Measurements from ENCODE around the gene TTC24. TPM values are rescaled to one million over a fixed set of nuclear protein-coding genes. Genes with fewer than 3 reads are reported as not detected.

The TTC24 gene
- not detected for total RNA-seq

- H3K27ac ChIP-seq = no peak within 1 kb of the TSS
- H3K4me1 ChIP-seq = no peaks in the 10 kb centered on the region
- DNase-seq (ENCODE audit: low spot score in 2 of 2) = no peak
- no peaks in the 10 kb centered on the region for H3K36me3 ChIP-seq
- no peaks in the 10 kb centered on the region for H3K27me3 ChIP-seq
- no peak within 1 kb of the TSS for H3K4me3 ChIP-seq
- intact Hi-C loops (cut with DNase I; ENCODE audit: low total_unique reads) = no loop called here
- TF ChIP-seq POLR2A (IDR thresholded peaks at IDR 0.05) = no peak
- TF ChIP-seq, protein P1, sequence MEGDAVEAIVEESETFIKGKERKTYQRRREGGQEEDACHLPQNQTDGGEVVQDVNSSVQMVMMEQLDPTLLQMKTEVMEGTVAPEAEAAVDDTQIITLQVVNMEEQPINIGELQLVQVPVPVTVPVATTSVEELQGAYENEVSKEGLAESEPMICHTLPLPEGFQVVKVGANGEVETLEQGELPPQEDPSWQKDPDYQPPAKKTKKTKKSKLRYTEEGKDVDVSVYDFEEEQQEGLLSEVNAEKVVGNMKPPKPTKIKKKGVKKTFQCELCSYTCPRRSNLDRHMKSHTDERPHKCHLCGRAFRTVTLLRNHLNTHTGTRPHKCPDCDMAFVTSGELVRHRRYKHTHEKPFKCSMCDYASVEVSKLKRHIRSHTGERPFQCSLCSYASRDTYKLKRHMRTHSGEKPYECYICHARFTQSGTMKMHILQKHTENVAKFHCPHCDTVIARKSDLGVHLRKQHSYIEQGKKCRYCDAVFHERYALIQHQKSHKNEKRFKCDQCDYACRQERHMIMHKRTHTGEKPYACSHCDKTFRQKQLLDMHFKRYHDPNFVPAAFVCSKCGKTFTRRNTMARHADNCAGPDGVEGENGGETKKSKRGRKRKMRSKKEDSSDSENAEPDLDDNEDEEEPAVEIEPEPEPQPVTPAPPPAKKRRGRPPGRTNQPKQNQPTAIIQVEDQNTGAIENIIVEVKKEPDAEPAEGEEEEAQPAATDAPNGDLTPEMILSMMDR (IDR thresholded peaks at IDR 0.05) = no peak
- no peaks in the 10 kb centered on the region for H3K9me3 ChIP-seq
These were observed at the start of gene TTC24 for GRCh38 chr1:156579472-156579871. Gene TTC24 (plus strand): TSS chr1:156579723. CDS start chr1:156581365, 1,642 bp downstream.

DNA sequence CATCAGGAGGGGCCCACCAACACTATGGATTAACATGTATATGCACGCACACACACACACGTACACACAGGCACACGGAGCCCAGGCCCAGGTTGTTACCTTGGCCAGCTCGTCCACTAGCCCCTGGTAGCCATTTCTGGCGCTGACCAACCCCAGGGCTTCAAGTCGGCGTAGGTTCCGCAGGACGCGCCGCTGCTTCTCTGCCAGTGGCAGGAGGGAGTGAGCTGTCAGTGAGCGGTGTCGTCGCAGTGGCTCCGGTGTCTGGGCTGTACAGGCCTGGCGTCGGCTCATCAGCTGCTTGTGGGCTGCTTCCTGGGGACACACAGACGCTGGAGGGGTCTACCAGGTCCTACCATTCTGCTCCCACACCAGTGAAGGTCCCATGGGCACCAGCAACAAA lies 49.5 kb upstream of the TTC24 start:
- no peaks in the 10 kb centered on the region for H3K36me3 ChIP-seq
- TF ChIP-seq POLR2A (IDR thresholded peaks at IDR 0.05) = no peak
- TF ChIP-seq, protein P1 (IDR thresholded peaks at IDR 0.05) = no peak
- TF ChIP-seq POLR2AphosphoS5 (IDR thresholded peaks at IDR 0.05) = no peak
- no peaks in the 10 kb centered on the region for H3K27me3 ChIP-seq
- intact Hi-C loops (cut with DNase I; ENCODE audit: low total_unique reads) = no loop called here
- no peak overlapping the region for H3K27ac ChIP-seq
- H3K4me1 ChIP-seq = no peaks in the 10 kb centered on the region
- H3K9me3 ChIP-seq = no peaks in the 10 kb centered on the region
- H3K4me3 ChIP-seq = no peak overlapping the region
- no peak for DNase-seq (ENCODE audit: low spot score in 2 of 2)

- no peak overlapping the region for H3K27ac ChIP-seq
- H3K36me3 ChIP-seq = no peaks in the 10 kb centered on the region
- no peaks in the 10 kb centered on the region for H3K9me3 ChIP-seq
- TF ChIP-seq, protein P1 (IDR thresholded peaks at IDR 0.05) = no peak
- no peak for TF ChIP-seq POLR2A (IDR thresholded peaks at IDR 0.05)
- no peak for TF ChIP-seq POLR2AphosphoS5 (IDR thresholded peaks at IDR 0.05)
- H3K4me1 ChIP-seq = no peaks in the 10 kb centered on the region
- H3K4me3 ChIP-seq = no peak overlapping the region
- no peak for DNase-seq (ENCODE audit: low spot score in 2 of 2)
- no peaks in the 10 kb centered on the region for H3K27me3 ChIP-seq
- intact Hi-C loops (cut with DNase I; ENCODE audit: low total_unique reads) = no loop called here
These were observed 47.1 kb upstream of the TTC24 start for GRCh38 chr1:156532374-156532773.

DNA sequence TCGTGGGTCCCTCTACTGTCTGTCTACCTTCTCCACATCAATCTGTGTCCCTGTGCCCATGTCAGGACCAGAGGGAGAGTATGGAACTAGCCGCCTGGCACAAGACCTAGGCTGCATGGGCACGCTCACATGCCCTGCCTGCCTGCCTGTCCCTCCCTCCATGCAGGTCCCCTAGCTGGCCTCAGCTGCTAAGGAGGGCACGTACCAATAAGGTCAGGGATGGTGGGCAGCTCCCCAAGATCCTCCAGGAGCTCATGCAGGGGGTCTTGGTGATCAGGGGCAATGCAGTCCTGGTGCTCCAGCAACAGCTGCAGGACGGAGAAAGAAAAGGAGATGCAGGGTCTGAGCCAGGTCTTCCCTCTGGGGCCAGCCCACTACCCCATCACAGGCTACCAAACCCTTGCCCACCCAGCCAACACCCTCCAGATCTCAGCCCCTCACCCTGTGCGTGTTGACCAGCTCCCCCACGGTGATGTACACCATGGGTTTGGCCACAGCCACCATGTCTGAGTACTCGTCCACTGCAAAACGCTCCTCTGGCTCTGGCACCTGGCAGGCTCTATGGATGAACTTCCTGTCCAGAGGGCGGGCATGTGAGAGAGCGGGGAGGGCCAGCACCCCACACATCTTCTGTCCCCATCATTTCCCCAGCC lies 45.8 kb upstream of the TTC24 start:
- intact Hi-C loops (cut with DNase I; ENCODE audit: low total_unique reads) = no loop called here
- H3K27ac ChIP-seq = no peak overlapping the region
- H3K4me1 ChIP-seq = no peaks in the 10 kb centered on the region
- TF ChIP-seq, protein P1 (IDR thresholded peaks at IDR 0.05) = no peak
- TF ChIP-seq POLR2A (IDR thresholded peaks at IDR 0.05) (no peak), POLR2AphosphoS5 (IDR thresholded peaks at IDR 0.05) (no peak)
- no peaks in the 10 kb centered on the region for H3K36me3 ChIP-seq
- H3K27me3 ChIP-seq = no peaks in the 10 kb centered on the region
- H3K9me3 ChIP-seq = no peaks in the 10 kb centered on the region
- no peak for DNase-seq (ENCODE audit: low spot score in 2 of 2)
- H3K4me3 ChIP-seq = no peak overlapping the region

- Histone ChIP-seq H3K27me3 (no peaks in the 10 kb centered on the region), H3K9me3 (no peaks in the 10 kb centered on the region), H3K4me3 (no peak overlapping the region), H3K36me3 (no peaks in the 10 kb centered on the region), H3K27ac (no peak overlapping the region), H3K4me1 (no peaks in the 10 kb centered on the region)
- intact Hi-C loops (cut with DNase I; ENCODE audit: low total_unique reads) = no loop called here
- TF ChIP-seq POLR2A (IDR thresholded peaks at IDR 0.05) (no peak), POLR2AphosphoS5 (IDR thresholded peaks at IDR 0.05) (no peak)
- TF ChIP-seq, protein P1 (IDR thresholded peaks at IDR 0.05) = no peak
- DNase-seq (ENCODE audit: low spot score in 2 of 2) = no peak
These were observed 45.0 kb upstream of the TTC24 start for GRCh38 chr1:156534424-156535060.

All from breast epithelium (tissue), 4 donors.